HUDEP-2 (cell line): Measurements from ENCODE around the gene KRT84.

ENCODE experiments used
- DNase-seq, 76 experiments: peaks; one replicate each; lab custom pipeline; 2025; ENCODE audit not compliant: unreplicated experiment in 76 of 76; lab: John Stamatoyannopoulos, UW

The KRT84 gene

GRCh38 chr12:52363111-52363679 lies 22.3 kb downstream of the KRT84 start:
- no peak for DNase-seq

GRCh38 chr12:52362118-52362726 lies 23.2 kb downstream of the KRT84 start:
- DNase-seq = peak in 5 of 76 experiments; percentile 1 to 12 (median 3)

GRCh38 chr12:52361553-52361952 lies 23.9 kb downstream of the KRT84 start:
- DNase-seq = no peak

- DNase-seq = no peak
Measured at GRCh38 chr12:52360663-52361271, 24.7 kb downstream of the KRT84 start.

GRCh38 chr12:52360106-52360662 lies 25.3 kb downstream of the KRT84 start:
- DNase-seq = no peak

- no peak for DNase-seq
Measured at GRCh38 chr12:52359621-52360061, 25.8 kb downstream of the KRT84 start.

- DNase-seq = no peak
Measured at GRCh38 chr12:52358575-52359350, 26.7 kb downstream of the KRT84 start.

GRCh38 chr12:52356762-52357580 lies 28.5 kb downstream of the KRT84 start:
- no peak for DNase-seq

GRCh38 chr12:52356031-52356761 lies 29.3 kb downstream of the KRT84 start:
- DNase-seq = no peak

GRCh38 chr12:52355176-52355575 lies 30.3 kb downstream of the KRT84 start:
- DNase-seq = no peak

GRCh38 chr12:52354200-52354599 lies 31.3 kb downstream of the KRT84 start:
- peak in 1 of 76 experiments; percentile 5 for DNase-seq

GRCh38 chr12:52353766-52354165 lies 31.7 kb downstream of the KRT84 start:
- DNase-seq = no peak

GRCh38 chr12:52352951-52353350 lies 32.5 kb downstream of the KRT84 start:
- no peak for DNase-seq

GRCh38 chr12:52351196-52352059 lies 34.0 kb downstream of the KRT84 start:
- DNase-seq = no peak

- DNase-seq = no peak
Measured at GRCh38 chr12:52350786-52351185, 34.7 kb downstream of the KRT84 start.

- DNase-seq = no peak
Measured at GRCh38 chr12:52350021-52350620, 35.3 kb downstream of the KRT84 start.

GRCh38 chr12:52349196-52349595 lies 36.3 kb downstream of the KRT84 start:
- DNase-seq = no peak
